ENCODE results near the gene EXOSC7.

GRCh38 chr3:44995142-44995770, 19.2 kb downstream of the EXOSC7 start:
- TF ChIP-seq EP300 (IDR thresholded peaks at IDR 0.05) (no peak), POLR2A (IDR thresholded peaks at IDR 0.05) (no peak)
